T-helper 22 cell (primary cell): ENCODE measurements around the gene ILF3.
"Not testable (repeated sequence)": the region's sequence is repeated elsewhere in the genome, so short reads cannot be mapped to it uniquely, and the experiment has no call there.

Source experiments
- DNase-seq: peaks from one replicate; pipeline ENCODE4 v3.0.0-alpha.2; 2020; ENCODE audit warnings: low read depth

Gene ILF3

DNA sequence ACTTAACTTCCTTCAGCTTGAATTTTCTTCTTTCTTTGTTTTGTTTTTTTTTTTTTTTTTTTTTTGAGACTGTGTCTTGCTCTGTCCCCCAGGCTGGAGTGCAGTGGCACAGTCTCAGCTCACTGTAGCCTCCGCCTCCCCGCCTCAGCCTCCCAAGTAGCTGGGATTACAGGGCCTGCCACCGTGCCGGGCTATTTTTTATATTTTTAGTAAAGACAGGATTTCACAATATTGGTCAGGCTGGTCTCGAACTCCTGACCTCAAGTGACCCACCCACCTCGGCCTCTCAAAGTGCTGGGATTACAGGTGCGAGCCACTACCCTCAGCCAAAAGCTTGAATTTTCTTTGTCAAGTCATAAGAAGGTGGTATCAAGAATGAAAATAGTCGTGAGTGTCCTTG, 21.1 kb downstream of the ILF3 start:
- DNase-seq = not testable (repeated sequence)

DNA sequence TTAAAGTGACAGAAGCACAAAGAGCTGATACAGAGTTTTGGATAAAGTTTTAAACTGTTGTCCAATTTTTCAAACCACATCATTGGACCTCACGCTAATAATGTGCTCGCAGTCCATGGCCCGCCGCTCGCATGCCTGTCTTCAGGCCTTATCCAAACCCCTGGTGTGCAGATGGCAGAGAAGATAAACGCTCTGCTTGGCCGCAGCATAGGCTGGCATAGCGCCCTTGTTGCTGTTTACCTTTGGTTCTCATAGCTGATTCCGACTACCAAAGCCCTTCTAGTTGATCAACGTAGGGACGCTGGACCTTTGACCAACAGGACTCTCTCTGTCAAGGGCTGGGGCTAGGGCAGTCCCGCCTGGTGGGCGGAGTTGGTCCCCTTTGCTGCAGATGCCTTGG, 23.6 kb downstream of the ILF3 start:
- DNase-seq = no peak

DNA sequence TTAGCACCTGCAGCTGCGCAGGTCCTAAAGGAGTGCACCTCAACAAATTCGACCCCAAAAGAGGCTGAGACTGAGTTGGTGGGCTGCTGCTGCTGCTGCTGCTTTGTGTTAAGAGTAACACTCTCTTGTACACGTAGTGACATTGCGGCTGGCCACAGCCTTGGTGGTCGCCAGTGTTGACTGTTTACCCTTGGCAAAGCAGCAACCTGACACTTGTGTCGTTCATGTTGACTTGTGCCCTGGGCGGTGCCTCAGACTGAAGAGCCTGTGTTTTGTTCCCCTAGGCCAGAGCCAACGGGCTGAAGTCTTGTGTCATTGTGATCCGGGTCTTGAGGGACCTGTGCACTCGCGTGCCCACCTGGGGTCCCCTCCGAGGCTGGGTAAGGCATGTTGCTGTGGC, 24.7 kb downstream of the ILF3 start:
- DNase-seq = no peak

DNA sequence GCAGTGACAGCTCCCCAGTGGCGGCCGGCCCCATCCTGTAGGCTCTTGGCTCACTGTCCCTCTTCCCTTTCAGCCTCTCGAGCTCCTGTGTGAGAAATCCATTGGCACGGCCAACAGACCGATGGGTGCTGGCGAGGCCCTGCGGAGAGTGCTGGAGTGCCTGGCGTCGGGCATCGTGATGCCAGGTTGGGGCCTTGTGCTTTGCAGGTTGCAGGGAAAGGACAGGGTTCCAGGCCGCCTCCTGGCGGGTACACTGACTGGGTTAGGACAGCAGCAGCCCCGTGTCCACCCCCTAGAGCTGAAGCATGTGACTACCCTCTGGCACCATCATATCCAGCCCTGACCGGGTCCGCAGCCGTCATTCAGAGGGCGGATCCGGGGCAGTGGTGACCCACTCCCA, 25.6 kb downstream of the ILF3 start:
- DNase-seq = no peak

DNA sequence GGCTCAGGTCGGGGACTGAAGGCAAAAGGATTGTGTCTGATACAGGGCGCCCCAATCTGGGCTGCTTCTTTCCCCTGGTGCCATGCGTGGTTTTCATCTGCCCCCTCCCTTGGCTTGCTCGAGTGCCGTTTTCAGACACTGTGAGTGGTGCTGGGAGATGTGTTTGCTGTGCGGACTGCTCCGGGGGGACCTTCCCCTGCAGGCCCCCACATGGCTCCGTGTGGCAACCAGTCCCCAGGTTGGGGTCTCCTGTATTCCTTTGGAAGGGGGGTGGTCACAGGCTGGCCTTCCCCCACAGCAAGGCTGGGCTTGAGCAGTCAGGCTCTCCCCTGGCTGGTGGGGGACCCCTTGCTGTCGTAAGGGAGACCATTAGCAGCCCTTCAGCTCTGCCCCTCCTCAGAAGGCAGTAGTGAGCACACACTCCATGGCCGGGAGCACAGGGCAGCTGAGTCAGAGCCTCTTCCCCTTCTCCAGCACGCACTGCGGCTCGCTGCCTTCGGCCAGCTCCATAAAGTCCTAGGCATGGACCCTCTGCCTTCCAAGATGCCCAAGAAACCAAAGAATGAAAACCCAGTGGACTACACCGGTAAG, 26.5 kb downstream of the ILF3 start:
- no peak for DNase-seq

DNA sequence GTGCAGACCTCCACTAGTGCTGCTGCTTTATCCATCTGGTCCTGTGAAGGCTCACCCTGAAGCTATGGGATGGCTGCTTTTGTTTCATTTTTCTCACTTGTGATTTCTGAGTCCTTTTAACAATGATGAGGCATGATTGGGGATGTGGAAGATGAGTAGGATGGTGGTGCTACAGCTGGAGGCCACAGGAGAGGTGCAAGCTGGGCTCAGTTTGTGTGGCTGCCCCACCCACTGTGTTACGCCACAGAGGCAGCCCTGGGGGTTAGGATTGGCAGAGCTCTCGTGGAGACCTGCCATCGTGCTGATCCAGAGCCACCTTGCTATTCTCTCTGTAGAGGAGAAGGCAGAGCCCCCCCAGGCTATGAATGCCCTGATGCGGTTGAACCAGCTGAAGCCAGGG, 27.5 kb downstream of the ILF3 start:
- DNase-seq = no peak

DNA sequence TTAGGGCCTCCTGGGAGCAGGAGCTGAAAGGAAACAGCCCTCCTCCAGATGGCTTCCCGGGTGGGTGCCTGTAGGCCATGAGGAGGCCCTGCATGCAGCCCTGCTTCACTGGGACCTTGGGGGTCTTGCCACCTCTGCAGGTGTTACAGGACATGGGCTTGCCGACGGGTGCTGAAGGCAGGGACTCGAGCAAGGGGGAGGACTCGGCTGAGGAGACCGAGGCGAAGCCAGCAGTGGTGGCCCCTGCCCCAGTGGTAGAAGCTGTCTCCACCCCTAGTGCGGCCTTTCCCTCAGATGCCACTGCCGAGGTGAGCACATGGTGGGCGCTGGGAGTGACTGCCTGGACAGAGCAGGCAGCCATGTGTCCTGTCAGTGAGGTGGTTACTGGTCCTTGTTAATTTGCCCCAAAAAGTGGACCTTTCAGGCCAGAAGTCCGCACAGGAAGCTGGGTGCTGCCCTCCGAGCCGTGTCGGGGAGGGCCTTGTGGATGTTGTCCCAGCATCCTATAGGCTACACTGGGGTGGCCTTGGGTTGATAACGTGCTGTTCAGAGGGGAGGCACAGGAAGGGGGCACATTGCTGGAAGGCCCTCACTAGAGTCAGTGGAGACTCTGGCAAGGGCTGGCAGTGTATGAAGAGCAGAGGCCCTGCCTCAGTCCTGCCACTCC, 28.4 kb downstream of the ILF3 start:
- no peak for DNase-seq

DNA sequence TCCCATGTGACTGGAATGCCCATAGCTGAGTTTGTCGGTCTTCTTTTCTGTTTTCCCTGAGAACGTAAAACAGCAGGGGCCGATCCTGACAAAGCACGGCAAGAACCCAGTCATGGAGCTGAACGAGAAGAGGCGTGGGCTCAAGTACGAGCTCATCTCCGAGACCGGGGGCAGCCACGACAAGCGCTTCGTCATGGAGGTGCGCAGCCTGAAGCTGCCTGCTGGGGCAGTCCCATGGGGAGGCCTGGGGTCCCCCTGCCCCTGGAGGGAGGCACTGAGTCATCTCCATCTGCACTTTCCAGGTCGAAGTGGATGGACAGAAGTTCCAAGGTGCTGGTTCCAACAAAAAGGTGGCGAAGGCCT, 28.9 kb downstream of the ILF3 start:
- no peak for DNase-seq

DNA sequence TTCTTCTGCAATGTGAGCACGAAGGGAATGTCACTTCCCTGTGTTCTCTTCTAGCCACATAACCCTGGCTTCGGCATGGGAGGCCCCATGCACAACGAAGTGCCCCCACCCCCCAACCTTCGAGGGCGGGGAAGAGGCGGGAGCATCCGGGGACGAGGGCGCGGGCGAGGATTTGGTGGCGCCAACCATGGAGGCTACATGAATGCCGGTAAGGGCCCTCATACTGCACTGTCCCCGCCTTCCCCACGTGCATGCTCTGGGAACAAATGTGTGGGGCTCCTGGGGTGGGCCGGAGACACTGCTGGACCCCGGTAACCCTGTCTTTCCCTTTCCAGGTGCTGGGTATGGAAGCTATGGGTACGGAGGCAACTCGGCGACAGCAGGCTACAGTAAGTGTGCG, 29.4 kb downstream of the ILF3 start:
- DNase-seq = no peak

DNA sequence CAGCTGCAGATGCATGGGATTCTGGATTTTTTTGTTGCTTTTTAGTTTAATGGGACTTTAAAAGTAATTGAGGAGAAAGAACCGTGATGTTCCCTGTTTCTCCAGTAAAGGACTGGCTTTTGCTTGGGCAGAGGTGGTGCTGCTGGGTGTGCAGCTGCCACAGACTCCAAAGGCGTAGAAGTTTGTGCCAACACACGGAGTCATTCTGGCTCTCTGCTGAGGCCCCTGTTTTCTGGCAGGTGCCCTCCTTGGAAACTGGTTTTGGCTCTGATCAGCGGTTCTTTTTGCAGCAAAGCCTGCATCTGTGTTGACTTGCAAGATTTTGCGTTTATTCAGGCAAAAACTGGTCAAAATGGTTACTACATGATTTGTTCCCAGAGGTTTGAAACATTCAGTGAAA, 31.1 kb downstream of the ILF3 start:
- DNase-seq = no peak

DNA sequence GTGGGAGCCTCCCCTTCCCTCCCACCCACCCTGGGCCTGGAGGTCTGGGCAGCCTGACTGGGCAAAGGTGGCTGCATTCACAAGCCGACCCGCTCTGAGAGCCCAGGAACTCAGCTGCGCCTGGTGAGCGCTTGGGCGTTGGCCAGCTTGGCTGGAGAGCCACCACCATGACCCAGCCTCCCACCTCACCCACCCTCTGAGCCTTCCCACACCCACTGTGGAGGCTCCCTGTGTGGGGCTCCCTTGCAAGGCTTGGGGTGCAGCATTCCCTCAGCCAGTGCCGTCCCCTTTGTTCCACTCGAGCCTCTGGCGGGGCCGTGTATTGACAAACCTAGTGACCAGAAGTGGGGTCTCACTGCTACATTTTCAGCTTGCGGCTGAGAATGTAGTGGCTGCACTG, 32.0 kb downstream of the ILF3 start:
- no peak for DNase-seq

DNA sequence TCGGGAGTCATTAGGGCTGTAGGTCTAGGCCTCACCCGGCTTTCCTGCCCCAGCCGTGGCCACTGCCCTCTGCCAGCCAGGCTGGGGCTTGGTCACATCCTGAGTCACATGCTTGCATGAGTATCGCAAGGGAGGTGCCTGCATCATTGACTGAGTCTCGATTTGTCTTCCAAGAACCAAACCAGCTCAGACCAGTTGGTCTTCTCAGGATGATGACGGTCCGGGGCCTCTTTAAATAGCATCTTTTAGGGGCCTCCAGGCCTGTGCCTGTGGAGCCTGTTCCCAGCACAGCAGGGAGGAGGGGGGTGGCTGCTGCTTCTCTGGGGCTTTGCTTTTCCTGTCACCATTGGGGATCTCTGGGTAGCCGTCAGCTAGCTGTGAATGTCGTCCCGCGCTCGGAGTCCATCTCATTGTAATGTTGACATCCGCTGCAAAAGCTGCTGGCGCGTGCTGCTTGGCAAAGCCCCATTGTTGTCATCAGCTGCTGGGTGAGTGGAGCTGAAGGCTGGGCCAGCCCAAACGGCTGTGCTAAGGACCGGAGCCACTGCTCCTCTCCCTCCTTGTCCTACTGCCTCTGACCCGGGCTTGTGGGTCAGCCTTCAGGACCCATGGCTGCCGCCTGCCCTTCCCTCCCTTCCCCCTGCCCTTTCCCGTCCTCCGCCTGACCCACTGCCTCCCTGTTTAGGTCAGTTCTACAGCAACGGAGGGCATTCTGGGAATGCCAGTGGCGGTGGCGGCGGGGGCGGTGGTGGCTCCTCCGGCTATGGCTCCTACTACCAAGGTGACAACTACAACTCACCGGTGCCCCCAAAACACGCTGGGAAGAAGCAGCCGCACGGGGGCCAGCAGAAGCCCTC, 32.7 kb downstream of the ILF3 start:
- no peak for DNase-seq

DNA sequence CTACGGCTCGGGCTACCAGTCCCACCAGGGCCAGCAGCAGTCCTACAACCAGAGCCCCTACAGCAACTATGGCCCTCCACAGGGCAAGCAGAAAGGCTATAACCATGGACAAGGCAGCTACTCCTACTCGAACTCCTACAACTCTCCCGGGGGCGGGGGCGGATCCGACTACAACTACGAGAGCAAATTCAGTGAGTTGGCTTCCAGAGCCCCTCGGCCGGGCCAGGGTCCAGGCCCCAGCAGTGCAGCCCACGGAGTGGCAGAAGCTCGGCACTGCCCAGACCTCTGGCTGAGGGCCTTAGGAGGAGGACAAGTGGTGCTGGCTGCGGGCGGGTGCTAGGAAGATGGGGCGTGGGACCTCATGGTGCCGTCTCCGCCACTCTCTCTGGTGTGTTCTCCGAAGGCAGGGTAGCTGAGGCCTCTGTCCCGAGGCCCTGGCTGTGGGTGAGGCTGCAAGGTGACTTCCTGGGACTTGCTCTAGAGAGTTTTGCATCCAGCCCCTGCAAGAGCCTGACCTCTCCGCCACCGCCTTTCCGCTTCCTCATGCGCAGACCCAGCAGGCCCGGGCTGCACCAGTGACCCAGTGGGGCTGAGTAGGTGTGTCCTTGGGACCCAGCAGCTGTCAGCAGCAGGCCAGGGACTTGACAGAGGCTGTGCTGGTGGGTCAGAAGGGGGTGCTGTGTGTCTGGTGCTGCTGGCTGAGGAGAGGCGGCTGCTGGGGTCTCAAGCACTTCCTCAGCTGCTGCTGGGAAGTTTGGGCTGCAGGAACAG, 33.6 kb downstream of the ILF3 start:
- no peak for DNase-seq

DNA sequence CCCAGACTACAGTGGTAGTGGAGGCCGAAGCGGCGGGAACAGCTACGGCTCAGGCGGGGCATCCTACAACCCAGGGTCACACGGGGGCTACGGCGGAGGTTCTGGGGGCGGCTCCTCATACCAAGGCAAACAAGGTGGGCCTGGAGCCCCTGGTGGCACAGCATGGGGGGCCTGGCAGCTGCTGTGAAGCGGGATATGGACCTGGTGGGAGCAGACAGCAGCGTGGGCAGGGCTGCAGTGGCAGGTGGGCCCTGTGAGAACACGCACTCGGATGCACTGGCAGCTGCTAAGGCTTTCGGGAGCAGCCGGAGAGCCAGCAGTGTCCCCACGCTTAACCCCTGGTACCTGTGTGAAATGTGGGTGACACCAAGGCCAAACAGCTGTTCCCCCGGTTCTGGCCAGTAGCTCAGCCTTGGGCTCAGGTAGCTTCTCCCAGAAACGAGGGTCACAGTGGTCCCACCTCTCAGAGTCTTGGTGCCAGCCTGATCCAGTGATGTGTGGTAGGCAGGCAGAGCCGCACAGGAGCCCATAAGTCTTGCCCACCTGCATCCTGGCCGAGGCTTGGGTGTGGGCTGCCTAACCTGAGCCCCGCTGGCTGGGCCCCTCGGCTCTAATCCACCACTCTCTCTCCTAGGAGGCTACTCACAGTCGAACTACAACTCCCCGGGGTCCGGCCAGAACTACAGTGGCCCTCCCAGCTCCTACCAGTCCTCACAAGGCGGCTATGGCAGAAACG, 34.6 kb downstream of the ILF3 start:
- no peak for DNase-seq

DNA sequence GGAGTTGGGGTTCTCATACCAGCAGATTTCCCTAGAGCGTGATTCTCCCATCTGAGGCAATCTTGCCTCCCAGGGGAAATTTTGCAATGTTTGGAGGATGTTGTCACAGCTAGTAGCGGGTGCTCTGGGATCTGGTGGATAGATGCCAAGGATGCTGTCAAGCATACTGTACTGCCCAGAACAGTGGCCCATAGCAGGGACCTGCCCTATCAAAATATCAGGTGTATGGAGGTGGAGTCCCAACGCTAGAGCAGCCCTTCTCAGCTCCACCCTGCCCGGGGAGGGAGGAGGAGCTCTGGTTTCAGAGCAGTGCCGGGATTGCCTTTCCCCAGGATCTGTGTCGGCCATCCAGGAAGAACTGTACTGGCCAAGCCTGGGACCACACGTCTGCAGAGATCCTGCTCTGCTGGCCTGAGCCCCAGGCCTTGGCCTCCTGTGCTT, 36.2 kb downstream of the ILF3 start:
- DNase-seq = no peak

DNA sequence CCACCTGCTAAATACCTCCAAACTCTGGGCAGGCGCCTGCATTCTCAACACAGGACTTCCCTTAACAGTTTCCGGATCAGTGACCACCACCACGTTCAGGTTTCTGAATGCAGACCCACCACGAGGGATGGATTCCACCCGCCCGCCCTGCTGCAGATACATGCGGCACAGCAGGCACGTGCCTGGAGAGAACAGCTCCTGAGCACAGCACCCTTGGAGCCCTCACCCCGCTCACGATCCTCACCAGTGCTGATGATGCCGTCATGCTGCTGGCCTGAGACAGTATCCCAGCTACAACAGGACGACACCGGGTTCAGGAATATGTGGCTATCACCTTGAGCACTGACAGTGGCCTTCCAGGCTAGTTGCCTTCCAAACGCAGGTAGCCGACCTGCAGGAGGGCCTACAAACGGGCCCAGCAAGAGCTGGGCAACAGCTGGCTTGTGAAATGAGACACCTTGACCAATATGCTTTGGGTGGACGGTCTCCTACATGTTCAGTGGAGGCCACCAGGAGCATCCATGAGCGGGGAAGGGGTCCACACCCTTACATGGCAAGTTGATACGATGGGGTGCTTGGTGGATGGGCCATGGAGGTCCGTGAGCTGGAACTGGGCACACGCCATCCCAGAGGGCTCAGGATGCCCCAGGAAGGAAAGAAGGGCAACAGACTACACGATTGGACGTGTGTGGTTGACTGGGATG, 37.2 kb downstream of the ILF3 start:
- DNase-seq = no peak

DNA sequence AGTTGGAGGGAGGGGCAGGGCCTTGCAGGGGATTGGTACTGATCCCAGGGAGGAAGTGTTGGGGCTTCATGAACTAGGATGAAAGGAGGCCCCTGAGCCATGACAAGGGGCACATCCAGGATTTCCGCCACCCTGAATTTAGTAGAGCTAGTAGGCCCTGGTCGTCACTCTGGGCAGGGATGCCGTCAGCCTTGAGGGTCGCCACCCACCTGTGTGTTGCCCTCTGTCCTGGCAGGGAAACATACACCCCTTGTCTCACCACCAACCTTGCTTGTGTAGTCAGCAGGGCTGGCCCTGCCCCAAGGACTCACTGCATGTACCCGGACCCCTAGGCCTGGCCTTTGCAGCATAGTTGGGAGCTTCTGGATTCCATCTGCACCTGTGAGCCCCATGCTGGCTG, 37.7 kb downstream of the ILF3 start:
- DNase-seq = no peak

DNA sequence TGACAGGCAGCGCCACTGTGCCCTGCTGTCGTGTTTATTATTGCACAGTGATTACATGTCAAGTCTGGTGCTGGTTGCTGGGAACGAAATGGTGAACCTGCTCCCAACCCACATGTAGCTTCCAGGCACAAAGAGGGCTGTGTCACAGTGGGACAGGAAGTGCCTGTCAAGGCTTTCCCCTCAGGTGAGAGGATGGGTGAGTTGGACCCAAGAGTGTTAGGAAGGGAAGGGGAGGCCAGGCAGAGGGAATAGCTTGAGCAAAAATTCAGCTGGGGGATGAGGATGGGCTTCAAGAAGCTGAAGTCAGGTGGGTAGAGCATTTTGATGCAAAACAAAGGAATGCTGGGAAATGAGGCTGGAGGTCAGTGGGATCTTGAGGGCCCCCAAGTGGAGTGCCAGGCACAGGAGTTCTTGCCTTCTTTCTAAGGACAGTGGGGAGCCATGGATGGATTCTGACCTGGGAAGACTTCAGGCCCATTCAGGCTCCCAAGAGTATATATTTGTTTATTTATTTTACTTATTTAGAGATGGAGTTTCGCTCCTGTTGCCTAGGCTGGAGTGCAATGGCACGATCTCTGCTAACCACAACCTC, 38.6 kb downstream of the ILF3 start:
- DNase-seq = no peak

DNA sequence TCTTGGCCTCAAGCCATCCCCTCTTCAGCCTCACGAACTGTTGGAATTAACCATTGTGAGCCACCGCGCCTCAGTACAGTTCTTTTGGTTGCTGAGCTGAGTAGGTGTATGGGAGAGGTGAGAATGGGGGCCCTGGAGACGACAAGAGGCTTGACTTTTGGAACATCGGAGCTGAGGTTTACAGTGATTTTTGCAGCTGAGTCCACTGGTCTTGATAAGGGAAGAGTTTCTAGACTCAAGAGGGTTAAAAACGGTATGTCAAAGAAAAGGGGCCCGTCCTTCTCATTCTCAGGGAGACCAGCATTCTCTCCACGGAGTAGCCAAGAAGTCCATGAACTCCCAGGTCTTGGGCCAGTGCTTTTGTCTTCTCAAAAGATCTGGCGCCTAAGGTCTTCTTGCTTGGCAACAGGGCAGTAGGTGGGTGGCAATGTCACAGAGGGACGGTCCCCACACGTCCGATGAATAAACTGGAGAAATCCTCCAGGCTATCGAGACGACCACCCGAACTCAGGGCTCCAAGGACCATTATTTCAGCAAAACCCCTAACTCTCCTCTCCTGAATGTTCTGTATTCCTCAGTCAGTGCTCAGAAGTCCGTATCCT, 40.7 kb downstream of the ILF3 start:
- DNase-seq = no peak
